Neural crest cell (in vitro differentiated cells): ENCODE data around the gene FNDC3B. TPM values are rescaled to one million over a fixed set of nuclear protein-coding genes. Genes with fewer than 3 reads are reported as not detected.

ENCODE experiments used
- DNase-seq: peaks from one replicate; pipeline ENCODE4 v3.0.0; 2021; ENCODE audit warnings: low read depth, mixed read lengths, low spot score
- H3K27ac Mint-ChIP-seq: one replicate; pipeline ENCODE4 v1.8.0; 2021; ENCODE audit warnings: mild to moderate bottlenecking, mixed read lengths; ENCODE audit not compliant: unreplicated experiment
- H3K27me3 Mint-ChIP-seq: 2 replicates; pipeline ENCODE4 v1.8.0; 2021; ENCODE audit warnings: low read depth, mild to moderate bottlenecking, mixed read lengths
- H3K36me3 Mint-ChIP-seq: 2 replicates; pipeline ENCODE4 v1.8.0; 2021; ENCODE audit warnings: low read depth, mild to moderate bottlenecking, mixed read lengths
- H3K4me1 Mint-ChIP-seq: 2 replicates; pipeline ENCODE4 v1.8.0; 2021; ENCODE audit warnings: mixed read lengths
- H3K4me3 Mint-ChIP-seq: one replicate; pipeline ENCODE4 v1.8.0; 2021; ENCODE audit warnings: mild to moderate bottlenecking, mixed read lengths
- H3K9me3 Mint-ChIP-seq: 2 replicates; pipeline ENCODE4 v1.8.0; 2021; ENCODE audit warnings: mixed read lengths
- CTCF ChIP-seq: fragments of 200-600 bp; sonication (generic); conservative IDR thresholded peaks from 2 replicates; pipeline ENCODE4 v1.5.0; 2021; ENCODE audit warnings: antibody characterized with exemption, mild to moderate bottlenecking
- total RNA-seq: library from RNA; stranded (reverse); gene quantifications from 2 replicates; pipeline ENCODE4 v1.2.1, GENCODE V29; 2021

Gene FNDC3B
- total RNA-seq, 1 donor from 2014 or later: 41.5 TPM

GRCh38 chr3:172447611-172448579 lies 408.5 kb downstream of the FNDC3B start, which contains the start of gene GHSR:
GHSR (minus strand) TSS chr3:172448456; CDS start chr3:172448413, 43 bp downstream.
- H3K27me3 Mint-ChIP-seq: peaks cover 83% of the 10 kb centered on the region
- no peak for TF ChIP-seq CTCF
- no peak for DNase-seq
- no peak within 1 kb of the TSS for H3K27ac Mint-ChIP-seq
- peak within 1 kb of the TSS; percentile 12 for H3K4me3 Mint-ChIP-seq
- H3K36me3 Mint-ChIP-seq: peaks cover 10% of the 10 kb centered on the region
- H3K9me3 Mint-ChIP-seq: no peaks in the 10 kb centered on the region
- peaks cover 18% of the 10 kb centered on the region for H3K4me1 Mint-ChIP-seq

- no peak for TF ChIP-seq CTCF
- H3K4me3 Mint-ChIP-seq: peak overlapping the region; percentile 12
- peaks cover 18% of the 10 kb centered on the region for H3K4me1 Mint-ChIP-seq
Observed at GRCh38 chr3:172448661-172449465, 409.5 kb downstream of the FNDC3B start.

GRCh38 chr3:172449466-172450149 lies 410.2 kb downstream of the FNDC3B start:
- no peak overlapping the region for H3K27ac Mint-ChIP-seq
- H3K36me3 Mint-ChIP-seq: peaks cover 10% of the 10 kb centered on the region
- peaks cover 18% of the 10 kb centered on the region for H3K4me1 Mint-ChIP-seq
- TF ChIP-seq CTCF: no peak
- peaks cover 90% of the 10 kb centered on the region for H3K27me3 Mint-ChIP-seq
- no peaks in the 10 kb centered on the region for H3K9me3 Mint-ChIP-seq
- peak; percentile 58 for DNase-seq
- H3K4me3 Mint-ChIP-seq: peak overlapping the region; percentile 42

More at GRCh38 chr3:172448661-172449465, 409.5 kb downstream of the FNDC3B start:
- H3K9me3 Mint-ChIP-seq: no peaks in the 10 kb centered on the region
- H3K36me3 Mint-ChIP-seq: peaks cover 10% of the 10 kb centered on the region
- no peak overlapping the region for H3K27ac Mint-ChIP-seq
- peaks cover 85% of the 10 kb centered on the region for H3K27me3 Mint-ChIP-seq
- no peak for DNase-seq

Other genes with a start within 250 kb of the FNDC3B start
- 0.89 and 0.93 TPM in 2 replicates for gene PLD1, start 229.1 kb upstream of the FNDC3B start, total RNA-seq
- gene TMEM212, start 196.2 kb upstream of the FNDC3B start, total RNA-seq: not detected in 2 replicates